WI38 (cell line): ENCODE data around the gene ARMH1.

Source experiments
- H3K4me3 ChIP-seq: 2 replicates; pipeline ENCODE4 v1.5.1; 2011; ENCODE audit warnings: low read depth, mild to moderate bottlenecking, control low read depth, low read length
- CTCF ChIP-seq: IDR thresholded peaks from 2 replicates; pipeline ENCODE4 v1.5.1; 2012; ENCODE audit warnings: low read depth, mild to moderate bottlenecking, control low read depth, low read length

The ARMH1 gene

GRCh38 chr1:44724955-44725698, 50.6 kb downstream of the ARMH1 start:
- H3K4me3 ChIP-seq, result no peak overlapping the region
- no peak for TF ChIP-seq CTCF

- H3K4me3 ChIP-seq, result 0 out of 2 replicates have a peak within 1 kb of the TSS, but pooled peaks have one; percentile 0
- peak; percentile 81 for TF ChIP-seq CTCF
These were observed 56.4 kb downstream of the ARMH1 start, which contains the start of gene RNU5D-1 for GRCh38 chr1:44730741-44731512. Gene RNU5D-1 (minus strand): TSS chr1:44731170.

- no peak for TF ChIP-seq CTCF
- H3K4me3 ChIP-seq, result no peak overlapping the region
These were observed 58.9 kb downstream of the ARMH1 start for GRCh38 chr1:44733365-44733764.

DNA sequence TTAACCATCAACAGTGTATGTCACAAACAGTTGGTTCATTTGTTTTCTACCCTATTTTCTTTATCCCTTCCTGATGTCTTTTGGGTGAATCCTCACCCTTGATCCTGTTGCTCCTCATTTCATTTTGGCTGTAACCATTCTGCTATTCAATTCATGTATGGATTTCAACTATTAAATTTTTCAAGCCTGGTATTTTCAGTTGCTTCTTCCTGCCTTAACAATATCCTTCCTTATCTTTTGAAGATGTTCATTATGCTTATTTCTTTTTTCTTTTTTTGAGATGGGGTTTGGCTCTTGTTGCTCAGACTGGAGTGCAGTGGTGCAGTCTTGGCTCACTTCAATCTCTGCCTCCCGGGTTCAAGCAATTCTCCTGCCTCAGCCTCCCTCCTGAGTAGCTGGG, 59.3 kb downstream of the ARMH1 start:
- TF ChIP-seq CTCF, result no peak

DNA sequence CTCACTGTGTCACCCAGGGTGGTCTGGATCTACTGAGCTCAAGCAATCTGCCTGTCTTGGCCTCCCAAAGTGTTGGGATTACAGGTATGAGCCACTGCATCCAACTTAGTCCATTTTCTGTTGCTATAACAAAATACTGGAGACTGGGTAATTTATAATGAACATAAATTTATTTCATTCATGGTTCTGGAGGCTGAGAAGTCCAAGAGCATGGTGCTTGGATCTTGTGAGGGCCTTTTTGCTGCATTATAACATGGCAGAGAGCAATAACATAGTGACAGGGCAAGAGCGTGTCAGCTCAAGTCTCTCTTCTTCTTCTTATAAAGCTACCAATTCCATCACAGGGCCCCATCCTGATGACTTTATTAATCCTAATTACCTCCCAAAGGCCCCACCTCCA, 61.5 kb downstream of the ARMH1 start:
- no peak for TF ChIP-seq CTCF
- no peak overlapping the region for H3K4me3 ChIP-seq

More for the DNA sequence above, 59.3 kb downstream of the ARMH1 start:
- no peak overlapping the region for H3K4me3 ChIP-seq

DNA sequence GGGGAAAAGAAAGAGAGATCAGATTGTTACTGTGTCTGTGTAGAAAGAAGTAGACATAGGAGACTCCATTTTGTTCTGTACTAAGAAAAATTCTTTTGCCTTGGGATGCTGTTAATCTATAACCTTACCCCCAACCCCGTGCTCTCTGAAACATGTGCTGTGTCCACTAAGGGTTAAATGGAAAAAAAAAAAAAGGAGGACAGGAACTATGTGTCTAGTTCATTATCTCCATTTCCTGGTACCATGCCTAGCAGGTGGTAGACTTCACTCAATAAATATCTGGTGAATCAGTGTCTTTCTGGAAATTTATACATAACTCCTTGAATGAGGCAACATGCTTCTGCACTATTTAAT, 64.4 kb downstream of the ARMH1 start:
- peak overlapping the region; percentile 78 for H3K4me3 ChIP-seq

DNA sequence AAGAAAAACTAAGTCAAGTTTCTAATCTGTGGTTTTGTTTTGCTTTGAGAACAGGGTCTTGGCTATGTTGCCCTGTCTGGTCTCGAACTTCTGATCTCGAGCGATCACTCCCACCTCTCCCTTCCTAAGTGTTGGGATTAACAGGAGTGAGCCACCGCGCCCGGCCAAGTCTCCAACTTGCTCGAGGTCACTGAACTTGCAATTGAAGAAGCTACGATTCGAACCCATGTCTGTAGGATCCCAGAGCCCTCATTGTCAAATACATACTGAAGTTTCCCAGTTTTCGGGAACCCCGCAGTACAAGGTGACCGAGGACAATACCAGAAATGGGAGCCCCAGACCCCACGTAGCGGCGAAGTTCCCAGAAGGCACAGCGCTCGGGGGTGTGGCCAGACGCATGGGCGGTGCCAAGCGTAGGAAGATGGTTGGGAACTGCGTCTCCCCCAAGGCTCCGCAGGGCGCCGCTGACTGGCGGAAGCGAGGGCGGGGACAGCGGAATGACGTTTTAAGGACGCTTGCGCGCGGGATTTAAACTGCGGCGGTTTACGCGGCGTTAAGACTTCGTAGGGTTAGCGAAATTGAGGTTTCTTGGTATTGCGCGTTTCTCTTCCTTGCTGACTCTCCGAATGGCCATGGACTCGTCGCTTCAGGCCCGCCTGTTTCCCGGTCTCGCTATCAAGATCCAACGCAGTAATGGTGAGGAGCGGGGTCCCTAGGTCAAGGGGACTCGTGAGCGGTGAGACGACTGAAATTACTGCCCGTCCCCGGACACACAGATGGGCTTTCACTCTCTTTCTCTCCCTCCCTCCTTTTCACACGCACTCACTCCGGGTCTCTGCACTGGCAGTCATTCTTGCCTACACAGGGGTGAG, 65.0 kb downstream of the ARMH1 start, which contains the start of gene KIF2C:
Gene KIF2C, plus strand, starts transcription at position 531 of the 872 bp plus-strand sequence. Its CDS starts 96 bp downstream, at position 627.
- no peak for TF ChIP-seq CTCF
- H3K4me3 ChIP-seq, result peak within 1 kb of the TSS; percentile 78
